HFF-Myc (cell line): Measurements from ENCODE around the gene NXPH4.

Source experiments
- DNase-seq: peaks from one replicate; pipeline ENCODE4 v3.0.0-alpha.2; 2011; ENCODE audit warnings: low read depth; ENCODE audit errors: extremely low read depth
- H3K4me3 ChIP-seq: replicated peaks from 2 replicates; pipeline ENCODE4 v1.5.1; 2011; ENCODE audit warnings: low read depth, mild to moderate bottlenecking, control low read depth, low read length
- TF ChIP-seq, protein P1 (sequence below): IDR thresholded peaks from 2 replicates; pipeline ENCODE4 v1.5.1; 2012; ENCODE audit warnings: mild to moderate bottlenecking, low read depth, low read length, control low read depth; ENCODE audit errors: missing control alignments

Gene NXPH4

DNA sequence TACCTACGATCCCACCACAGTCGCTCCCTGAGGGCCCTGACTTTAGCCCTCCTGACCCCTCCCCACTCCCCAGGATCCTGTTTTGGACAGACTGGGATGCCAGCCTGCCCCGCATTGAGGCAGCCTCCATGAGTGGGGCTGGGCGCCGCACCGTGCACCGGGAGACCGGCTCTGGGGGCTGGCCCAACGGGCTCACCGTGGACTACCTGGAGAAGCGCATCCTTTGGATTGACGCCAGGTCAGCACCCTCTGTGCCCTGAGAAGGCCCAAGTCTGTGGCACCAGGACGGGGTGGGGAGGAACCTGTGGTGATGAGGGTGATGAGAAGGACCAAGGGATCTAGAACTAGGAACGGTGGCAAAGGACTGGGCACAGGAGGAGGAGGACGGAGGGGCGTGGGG, 39.2 kb upstream of the NXPH4 start:
- DNase-seq: no peak
- no peak overlapping the region for H3K4me3 ChIP-seq
- TF ChIP-seq, protein P1, sequence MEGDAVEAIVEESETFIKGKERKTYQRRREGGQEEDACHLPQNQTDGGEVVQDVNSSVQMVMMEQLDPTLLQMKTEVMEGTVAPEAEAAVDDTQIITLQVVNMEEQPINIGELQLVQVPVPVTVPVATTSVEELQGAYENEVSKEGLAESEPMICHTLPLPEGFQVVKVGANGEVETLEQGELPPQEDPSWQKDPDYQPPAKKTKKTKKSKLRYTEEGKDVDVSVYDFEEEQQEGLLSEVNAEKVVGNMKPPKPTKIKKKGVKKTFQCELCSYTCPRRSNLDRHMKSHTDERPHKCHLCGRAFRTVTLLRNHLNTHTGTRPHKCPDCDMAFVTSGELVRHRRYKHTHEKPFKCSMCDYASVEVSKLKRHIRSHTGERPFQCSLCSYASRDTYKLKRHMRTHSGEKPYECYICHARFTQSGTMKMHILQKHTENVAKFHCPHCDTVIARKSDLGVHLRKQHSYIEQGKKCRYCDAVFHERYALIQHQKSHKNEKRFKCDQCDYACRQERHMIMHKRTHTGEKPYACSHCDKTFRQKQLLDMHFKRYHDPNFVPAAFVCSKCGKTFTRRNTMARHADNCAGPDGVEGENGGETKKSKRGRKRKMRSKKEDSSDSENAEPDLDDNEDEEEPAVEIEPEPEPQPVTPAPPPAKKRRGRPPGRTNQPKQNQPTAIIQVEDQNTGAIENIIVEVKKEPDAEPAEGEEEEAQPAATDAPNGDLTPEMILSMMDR: no peak

DNA sequence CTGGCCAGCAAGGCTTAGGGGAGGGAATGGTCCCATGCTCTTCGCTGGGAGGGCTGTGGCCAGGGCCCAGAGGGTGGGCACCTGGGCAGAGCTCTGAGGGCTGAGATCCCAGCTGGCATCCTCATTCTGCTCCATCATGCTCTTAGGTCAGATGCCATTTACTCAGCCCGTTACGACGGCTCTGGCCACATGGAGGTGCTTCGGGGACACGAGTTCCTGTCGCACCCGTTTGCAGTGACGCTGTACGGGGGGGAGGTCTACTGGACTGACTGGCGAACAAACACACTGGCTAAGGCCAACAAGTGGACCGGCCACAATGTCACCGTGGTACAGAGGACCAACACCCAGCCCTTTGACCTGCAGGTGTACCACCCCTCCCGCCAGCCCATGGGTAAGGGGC, 38.4 kb upstream of the NXPH4 start:
- H3K4me3 ChIP-seq: no peak overlapping the region
- DNase-seq: no peak
- TF ChIP-seq, protein P1: no peak

DNA sequence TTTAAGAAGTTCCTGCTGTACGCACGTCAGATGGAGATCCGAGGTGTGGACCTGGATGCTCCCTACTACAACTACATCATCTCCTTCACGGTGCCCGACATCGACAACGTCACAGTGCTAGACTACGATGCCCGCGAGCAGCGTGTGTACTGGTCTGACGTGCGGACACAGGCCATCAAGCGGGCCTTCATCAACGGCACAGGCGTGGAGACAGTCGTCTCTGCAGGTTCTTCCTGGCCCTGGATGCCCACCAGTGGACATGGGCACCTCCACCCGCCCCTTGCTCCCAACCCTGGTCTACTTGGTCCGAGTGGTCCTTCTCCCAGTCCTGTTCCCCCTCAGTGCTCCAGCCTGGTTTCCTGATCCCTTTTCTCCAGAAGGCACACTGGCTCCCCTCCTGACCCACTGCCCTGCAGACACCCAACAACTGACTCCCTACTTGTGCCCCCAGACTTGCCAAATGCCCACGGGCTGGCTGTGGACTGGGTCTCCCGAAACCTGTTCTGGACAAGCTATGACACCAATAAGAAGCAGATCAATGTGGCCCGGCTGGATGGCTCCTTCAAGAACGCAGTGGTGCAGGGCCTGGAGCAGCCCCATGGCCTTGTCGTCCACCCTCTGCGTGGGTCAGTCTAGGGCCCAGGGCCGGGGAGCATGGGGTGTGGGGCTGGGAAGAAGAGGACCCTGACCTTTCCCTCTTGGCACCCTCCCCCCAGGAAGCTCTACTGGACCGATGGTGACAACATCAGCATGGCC, 37.1 kb upstream of the NXPH4 start:
- no peak overlapping the region for H3K4me3 ChIP-seq
- DNase-seq: no peak
- TF ChIP-seq, protein P1: no peak

DNA sequence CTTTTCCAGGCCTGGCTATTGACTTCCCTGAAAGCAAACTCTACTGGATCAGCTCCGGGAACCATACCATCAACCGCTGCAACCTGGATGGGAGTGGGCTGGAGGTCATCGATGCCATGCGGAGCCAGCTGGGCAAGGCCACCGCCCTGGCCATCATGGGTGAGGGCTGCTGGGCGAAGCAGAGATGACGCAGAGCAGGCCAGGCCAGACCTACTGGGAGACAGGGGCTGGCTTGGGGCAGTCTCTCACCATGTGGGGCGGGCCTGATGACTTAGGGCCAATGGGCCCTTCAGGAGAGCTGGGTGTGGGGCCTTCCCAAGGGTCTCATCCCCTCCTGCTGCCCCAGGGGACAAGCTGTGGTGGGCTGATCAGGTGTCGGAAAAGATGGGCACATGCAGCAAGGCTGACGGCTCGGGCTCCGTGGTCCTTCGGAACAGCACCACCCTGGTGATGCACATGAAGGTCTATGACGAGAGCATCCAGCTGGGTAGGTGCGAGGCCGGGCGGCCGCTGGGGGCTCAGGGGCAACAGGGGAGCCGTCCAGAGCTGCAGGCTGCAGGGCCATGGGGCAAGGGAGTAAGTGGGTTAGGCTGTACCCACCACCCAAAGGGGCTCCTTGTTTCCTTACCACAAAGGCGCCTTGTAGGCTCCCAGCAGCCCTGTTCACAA, 36.1 kb upstream of the NXPH4 start:
- TF ChIP-seq, protein P1: no peak
- no peak overlapping the region for H3K4me3 ChIP-seq
- no peak for DNase-seq

DNA sequence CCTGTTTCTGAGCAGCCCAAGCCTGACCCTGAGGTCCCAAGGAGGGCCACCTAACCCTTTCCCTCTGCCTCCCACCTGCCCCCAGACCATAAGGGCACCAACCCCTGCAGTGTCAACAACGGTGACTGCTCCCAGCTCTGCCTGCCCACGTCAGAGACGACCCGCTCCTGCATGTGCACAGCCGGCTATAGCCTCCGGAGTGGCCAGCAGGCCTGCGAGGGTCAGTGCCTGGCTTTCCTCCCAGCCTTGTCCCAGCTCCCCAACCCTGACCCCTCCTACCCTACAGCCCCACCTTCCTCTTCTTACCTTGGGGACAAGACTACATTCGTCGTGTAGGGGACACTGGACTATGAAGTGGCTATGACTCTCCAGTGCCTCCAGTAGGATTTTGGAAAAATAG, 35.5 kb upstream of the NXPH4 start:
- no peak overlapping the region for H3K4me3 ChIP-seq
- DNase-seq: no peak
- TF ChIP-seq, protein P1: no peak

DNA sequence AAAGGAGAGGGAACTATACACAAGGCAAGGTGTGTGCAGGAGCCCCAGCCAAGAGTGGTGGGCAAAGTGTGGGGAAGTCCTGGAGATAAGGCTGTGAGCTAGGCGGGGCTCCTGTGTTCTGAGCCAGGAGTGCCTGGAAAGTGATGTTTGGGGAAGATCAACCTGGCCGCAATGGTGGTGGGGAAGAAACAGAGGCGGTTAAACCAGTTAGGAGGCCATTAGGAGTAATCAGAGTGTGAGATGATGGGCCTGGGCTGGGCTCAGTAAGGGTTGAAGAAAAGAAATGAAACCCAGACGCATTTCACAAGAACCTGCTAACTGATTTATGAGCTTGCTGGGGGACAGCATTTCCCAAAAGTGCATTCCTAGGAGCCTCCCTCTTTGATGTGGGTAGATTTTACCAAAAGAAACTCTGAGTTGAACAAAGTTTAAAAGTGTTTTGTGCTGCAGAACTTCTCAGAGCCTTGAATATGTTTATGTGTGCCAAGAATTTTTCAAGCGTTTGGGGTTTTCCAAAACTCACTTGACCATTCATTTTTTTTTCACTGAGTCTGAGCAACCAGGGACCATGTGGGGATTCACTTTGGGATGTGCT, 34.9 kb upstream of the NXPH4 start:
- no peak for DNase-seq
- no peak overlapping the region for H3K4me3 ChIP-seq
- TF ChIP-seq, protein P1: no peak
